ENCODE measurements around the gene CAMK1G. TPM values are rescaled to one million over a fixed set of nuclear protein-coding genes. Genes with fewer than 3 reads are reported as not detected.

CAMK1G gene
- total RNA-seq, 1 experiment from 2014 or later, result not detected

- H3K27me3 ChIP-seq (replicated peaks; ENCODE audit: control insufficient read depth, insufficient read depth, low read length), result no peaks in the 10 kb centered on the region
- no peak for DNase-seq
- intact Hi-C loops (cut with micrococcal nuclease; ENCODE audit: unreplicated experiment), result no loop called here
- CTCF ChIA-PET, result no interaction called here
- no peak for TF ChIP-seq CTCF (IDR thresholded peaks at IDR 0.05; ENCODE audit: insufficient read depth in 1 of 2, low read depth in 1 of 2, low read length in 1 of 2, severe bottlenecking in 1 of 2, unreplicated experiment in 1 of 2)
- H3K36me3 Mint-ChIP-seq (ENCODE audit: insufficient read depth, unreplicated experiment), result peaks cover 83% of the 10 kb centered on the region
- H3K27me3 Mint-ChIP-seq (ENCODE audit: insufficient read depth, unreplicated experiment), result no peaks in the 10 kb centered on the region
- no peaks in the 10 kb centered on the region for H3K4me1 ChIP-seq
- H3K4me3 Mint-ChIP-seq (ENCODE audit: unreplicated experiment), result no peak overlapping the region
- no peak overlapping the region for H3K4me3 ChIP-seq (ENCODE audit: low read depth, low read length)
- H3K36me3 ChIP-seq (ENCODE audit: control insufficient read depth, insufficient read depth, low read length), result peaks cover 16% of the 10 kb centered on the region
- BruUV-seq (replicated peaks), result no TSS peak
- no peaks in the 10 kb centered on the region for H3K9me3 Mint-ChIP-seq (ENCODE audit: unreplicated experiment)
- POLR2A ChIA-PET, result no interaction called here
- H3K27ac Mint-ChIP-seq (ENCODE audit: unreplicated experiment), result no peak overlapping the region
- H3K9me3 ChIP-seq, result no peaks in the 10 kb centered on the region
- no peaks in the 10 kb centered on the region for H3K4me1 Mint-ChIP-seq (ENCODE audit: low read depth, unreplicated experiment)
Measured at GRCh38 chr1:209624558-209625549, 41.3 kb downstream of the CAMK1G start.

- Mint-ChIP-seq H3K4me1 (ENCODE audit: low read depth, unreplicated experiment) (no peaks in the 10 kb centered on the region), H3K27ac (ENCODE audit: unreplicated experiment) (peak overlapping the region; percentile 19), H3K27me3 (ENCODE audit: insufficient read depth, unreplicated experiment) (no peaks in the 10 kb centered on the region), H3K36me3 (ENCODE audit: insufficient read depth, unreplicated experiment) (peaks cover 80% of the 10 kb centered on the region), H3K4me3 (ENCODE audit: unreplicated experiment) (no peak overlapping the region), H3K9me3 (ENCODE audit: unreplicated experiment) (no peaks in the 10 kb centered on the region)
- Histone ChIP-seq H3K4me3 (ENCODE audit: low read depth, low read length) (no peak overlapping the region), H3K4me1 (no peaks in the 10 kb centered on the region), H3K27me3 (replicated peaks; ENCODE audit: control insufficient read depth, insufficient read depth, low read length) (no peaks in the 10 kb centered on the region), H3K36me3 (ENCODE audit: control insufficient read depth, insufficient read depth, low read length) (peaks cover 17% of the 10 kb centered on the region), H3K9me3 (no peaks in the 10 kb centered on the region)
- no peak for DNase-seq
- intact Hi-C loops (cut with micrococcal nuclease; ENCODE audit: unreplicated experiment), result no loop called here
- CTCF ChIA-PET, result no interaction called here
- BruUV-seq (replicated peaks), result no TSS peak
- POLR2A ChIA-PET, result no interaction called here
- no peak for TF ChIP-seq CTCF (IDR thresholded peaks at IDR 0.05; ENCODE audit: insufficient read depth in 1 of 2, low read depth in 1 of 2, low read length in 1 of 2, severe bottlenecking in 1 of 2, unreplicated experiment in 1 of 2)
Measured at GRCh38 chr1:209625791-209626285, 42.3 kb downstream of the CAMK1G start.

- no peaks in the 10 kb centered on the region for H3K4me1 Mint-ChIP-seq (ENCODE audit: low read depth, unreplicated experiment)
- H3K27me3 Mint-ChIP-seq (ENCODE audit: insufficient read depth, unreplicated experiment), result no peaks in the 10 kb centered on the region
- POLR2A ChIA-PET, result no interaction called here
- no peaks in the 10 kb centered on the region for H3K4me1 ChIP-seq
- no peak overlapping the region for H3K4me3 ChIP-seq (ENCODE audit: low read depth, low read length)
- H3K9me3 ChIP-seq, result no peaks in the 10 kb centered on the region
- intact Hi-C loops (cut with micrococcal nuclease; ENCODE audit: unreplicated experiment), result loop anchor here (1.0 kb wide), 2 partner anchors 50 to 67 kb away; no protein-coding TSS in a partner anchor
- no peak overlapping the region for H3K4me3 Mint-ChIP-seq (ENCODE audit: unreplicated experiment)
- no peaks in the 10 kb centered on the region for H3K27me3 ChIP-seq (replicated peaks; ENCODE audit: control insufficient read depth, insufficient read depth, low read length)
- DNase-seq, result no peak
- H3K27ac Mint-ChIP-seq (ENCODE audit: unreplicated experiment), result peak overlapping the region; percentile 19
- H3K36me3 ChIP-seq (ENCODE audit: control insufficient read depth, insufficient read depth, low read length), result peaks cover 18% of the 10 kb centered on the region
- CTCF ChIA-PET, result no interaction called here
- H3K36me3 Mint-ChIP-seq (ENCODE audit: insufficient read depth, unreplicated experiment), result peaks cover 80% of the 10 kb centered on the region
- H3K9me3 Mint-ChIP-seq (ENCODE audit: unreplicated experiment), result no peaks in the 10 kb centered on the region
- BruUV-seq (replicated peaks), result no TSS peak
- no peak for TF ChIP-seq CTCF (IDR thresholded peaks at IDR 0.05; ENCODE audit: insufficient read depth in 1 of 2, low read depth in 1 of 2, low read length in 1 of 2, severe bottlenecking in 1 of 2, unreplicated experiment in 1 of 2)
Measured at GRCh38 chr1:209626346-209627026, 43.0 kb downstream of the CAMK1G start.

Data from Caco-2 (cell line).